Measurements from ENCODE around the gene EMC8.

The EMC8 gene

GRCh38 chr16:85753976-85754375 lies 45.4 kb downstream of the EMC8 start:
- Histone ChIP-seq H3K4me3 (ENCODE audit: insufficient read depth, low read length, poor library complexity, severe bottlenecking) (no peak overlapping the region), H3F3A (ENCODE audit: insufficient read depth) (peaks cover 9% of the 10 kb centered on the region; the same call in 1 of the 2 replicates), H3K9me3 (ENCODE audit: insufficient read depth, low read length) (no peaks in the 10 kb centered on the region), H3K27me3 (ENCODE audit: low read length) (no peaks in the 10 kb centered on the region), H3K27ac (ENCODE audit: low read depth, low read length) (no peak overlapping the region), H3K9me2 (replicated peaks; ENCODE audit: insufficient read depth, low read length) (no peaks in the 10 kb centered on the region), H3K79me2 (ENCODE audit: insufficient read depth, low read length) (no peaks in the 10 kb centered on the region), H4K20me1 (ENCODE audit: low read depth, low read length) (no peaks in the 10 kb centered on the region), H3K9ac (ENCODE audit: low read length) (no peak overlapping the region), H3K4me2 (ENCODE audit: low read depth, low read length, poor library complexity, severe bottlenecking) (no peak overlapping the region), H3K36me3 (ENCODE audit: low read length) (no peaks in the 10 kb centered on the region), H2AFZ (ENCODE audit: low read depth, low read length, severe bottlenecking) (no peak overlapping the region)
- no peak for TF ChIP-seq EZH2phosphoT487 (conservative IDR thresholded peaks at IDR 0.05; ENCODE audit: low read length)
- TF ChIP-seq, protein P1, sequence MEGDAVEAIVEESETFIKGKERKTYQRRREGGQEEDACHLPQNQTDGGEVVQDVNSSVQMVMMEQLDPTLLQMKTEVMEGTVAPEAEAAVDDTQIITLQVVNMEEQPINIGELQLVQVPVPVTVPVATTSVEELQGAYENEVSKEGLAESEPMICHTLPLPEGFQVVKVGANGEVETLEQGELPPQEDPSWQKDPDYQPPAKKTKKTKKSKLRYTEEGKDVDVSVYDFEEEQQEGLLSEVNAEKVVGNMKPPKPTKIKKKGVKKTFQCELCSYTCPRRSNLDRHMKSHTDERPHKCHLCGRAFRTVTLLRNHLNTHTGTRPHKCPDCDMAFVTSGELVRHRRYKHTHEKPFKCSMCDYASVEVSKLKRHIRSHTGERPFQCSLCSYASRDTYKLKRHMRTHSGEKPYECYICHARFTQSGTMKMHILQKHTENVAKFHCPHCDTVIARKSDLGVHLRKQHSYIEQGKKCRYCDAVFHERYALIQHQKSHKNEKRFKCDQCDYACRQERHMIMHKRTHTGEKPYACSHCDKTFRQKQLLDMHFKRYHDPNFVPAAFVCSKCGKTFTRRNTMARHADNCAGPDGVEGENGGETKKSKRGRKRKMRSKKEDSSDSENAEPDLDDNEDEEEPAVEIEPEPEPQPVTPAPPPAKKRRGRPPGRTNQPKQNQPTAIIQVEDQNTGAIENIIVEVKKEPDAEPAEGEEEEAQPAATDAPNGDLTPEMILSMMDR (IDR thresholded peaks at IDR 0.05; ENCODE audit: insufficient read depth, low read length, poor library complexity, severe bottlenecking) = no peak

- Histone ChIP-seq H3K4me2 (ENCODE audit: low read depth, low read length, poor library complexity, severe bottlenecking) (no peak overlapping the region), H2AFZ (ENCODE audit: low read depth, low read length, severe bottlenecking) (no peak overlapping the region), H3K9ac (ENCODE audit: low read length) (no peak overlapping the region), H3K27me3 (ENCODE audit: low read length) (no peaks in the 10 kb centered on the region), H3F3A (ENCODE audit: insufficient read depth) (peaks cover 9% of the 10 kb centered on the region; the same call in 1 of the 2 replicates), H3K9me2 (replicated peaks; ENCODE audit: insufficient read depth, low read length) (no peaks in the 10 kb centered on the region), H3K27ac (ENCODE audit: low read depth, low read length) (no peak overlapping the region), H3K4me3 (ENCODE audit: insufficient read depth, low read length, poor library complexity, severe bottlenecking) (no peak overlapping the region), H3K9me3 (ENCODE audit: insufficient read depth, low read length) (no peaks in the 10 kb centered on the region), H3K36me3 (ENCODE audit: low read length) (no peaks in the 10 kb centered on the region), H4K20me1 (ENCODE audit: low read depth, low read length) (no peaks in the 10 kb centered on the region), H3K79me2 (ENCODE audit: insufficient read depth, low read length) (no peaks in the 10 kb centered on the region)
- no peak for TF ChIP-seq EZH2phosphoT487 (conservative IDR thresholded peaks at IDR 0.05; ENCODE audit: low read length)
- TF ChIP-seq, protein P1 (IDR thresholded peaks at IDR 0.05; ENCODE audit: insufficient read depth, low read length, poor library complexity, severe bottlenecking) = no peak
These were observed 45.8 kb downstream of the EMC8 start for GRCh38 chr16:85753559-85753958.

- no peak overlapping the region for H3K4me2 ChIP-seq (ENCODE audit: low read depth, low read length, poor library complexity, severe bottlenecking)
- H3K9me3 ChIP-seq (ENCODE audit: insufficient read depth, low read length) = no peaks in the 10 kb centered on the region
- TF ChIP-seq EZH2phosphoT487 (conservative IDR thresholded peaks at IDR 0.05; ENCODE audit: low read length) = no peak
- TF ChIP-seq, protein P1 (IDR thresholded peaks at IDR 0.05; ENCODE audit: insufficient read depth, low read length, poor library complexity, severe bottlenecking) = no peak
- H3K4me3 ChIP-seq (ENCODE audit: insufficient read depth, low read length, poor library complexity, severe bottlenecking) = no peak overlapping the region
- no peaks in the 10 kb centered on the region for H3K36me3 ChIP-seq (ENCODE audit: low read length)
- no peak overlapping the region for H3K9ac ChIP-seq (ENCODE audit: low read length)
- no peak overlapping the region for H2AFZ ChIP-seq (ENCODE audit: low read depth, low read length, severe bottlenecking)
- no peaks in the 10 kb centered on the region for H3K79me2 ChIP-seq (ENCODE audit: insufficient read depth, low read length)
- no peaks in the 10 kb centered on the region for H3K27me3 ChIP-seq (ENCODE audit: low read length)
- H4K20me1 ChIP-seq (ENCODE audit: low read depth, low read length) = no peaks in the 10 kb centered on the region
- H3F3A ChIP-seq (ENCODE audit: insufficient read depth) = peaks cover 9% of the 10 kb centered on the region; the same call in 1 of the 2 replicates
- H3K27ac ChIP-seq (ENCODE audit: low read depth, low read length) = no peak overlapping the region
- no peaks in the 10 kb centered on the region for H3K9me2 ChIP-seq (replicated peaks; ENCODE audit: insufficient read depth, low read length)
These were observed 46.6 kb downstream of the EMC8 start for GRCh38 chr16:85752511-85753420.
